Astrocyte (in vitro differentiated cells and primary cell): ENCODE results near the gene FCGR3A. TPM values are rescaled to one million over a fixed set of nuclear protein-coding genes. Genes with fewer than 3 reads are reported as not detected.
"Not testable (repeated sequence)": the region's sequence is repeated elsewhere in the genome, so short reads cannot be mapped to it uniquely, and the experiment has no call there.

Source experiments
- DNase-seq: peaks from one replicate; pipeline ENCODE4 v3.0.0-alpha.2; 2010; ENCODE audit warnings: low read depth
- FAIRE-seq: peaks from 2 replicates; lab custom pipeline; 2011; peaks lifted over from hg19 to GRCh38; lab: Jason Lieb, UNC
- H2AFZ ChIP-seq: 2 replicates; pipeline ENCODE4 v1.6.0; 2012; ENCODE audit warnings: low read depth, low read length, inconsistent platforms
- H3K27ac ChIP-seq: 2 replicates; pipeline ENCODE4 v1.5.1; 2011; ENCODE audit warnings: low read depth, low read length, inconsistent platforms
- H3K27me3 ChIP-seq: 2 replicates; pipeline ENCODE4 v1.6.0; 2011; ENCODE audit warnings: low read length, inconsistent platforms; ENCODE audit not compliant: insufficient read depth
- H3K36me3 ChIP-seq: 2 replicates; pipeline ENCODE4 v1.5.1; 2011; ENCODE audit warnings: low read length, inconsistent platforms; ENCODE audit not compliant: insufficient read depth
- H3K4me1 ChIP-seq: 2 replicates; pipeline ENCODE4 v1.5.1; 2011; ENCODE audit warnings: low read length, inconsistent platforms; ENCODE audit not compliant: insufficient read depth
- H3K4me2 ChIP-seq: 2 replicates; pipeline ENCODE4 v1.6.0; 2012; ENCODE audit warnings: low read length, inconsistent platforms
- H3K4me3 ChIP-seq: 2 replicates; pipeline ENCODE4 v1.5.1; 2011; ENCODE audit warnings: low read depth, mild to moderate bottlenecking, low read length, inconsistent platforms; ENCODE audit not compliant: insufficient read depth
- H3K79me2 ChIP-seq: 2 replicates; pipeline ENCODE4 v1.6.0; 2012; ENCODE audit warnings: mild to moderate bottlenecking, low read length, inconsistent platforms; ENCODE audit not compliant: insufficient read depth
- H3K9ac ChIP-seq: 2 replicates; pipeline ENCODE4 v1.6.0; 2012; ENCODE audit warnings: mild to moderate bottlenecking, low read length, inconsistent platforms
- H3K9me3 ChIP-seq: 2 replicates; pipeline ENCODE4 v1.5.1; 2012; ENCODE audit warnings: low read depth, mild to moderate bottlenecking, low read length, inconsistent platforms; ENCODE audit not compliant: insufficient read depth
- H4K20me1 ChIP-seq: 2 replicates; pipeline ENCODE4 v1.6.0; 2012; ENCODE audit warnings: low read length, inconsistent platforms; ENCODE audit not compliant: insufficient read depth
- H3K27ac Mint-ChIP-seq: one replicate; pipeline ENCODE4 v1.8.0; 2021; ENCODE audit warnings: mild to moderate bottlenecking, mixed read lengths; ENCODE audit not compliant: unreplicated experiment
- H3K27me3 Mint-ChIP-seq: one replicate; pipeline ENCODE4 v1.8.0; 2021; ENCODE audit warnings: low read depth, mixed read lengths; ENCODE audit not compliant: unreplicated experiment
- H3K36me3 Mint-ChIP-seq: one replicate; pipeline ENCODE4 v1.8.0; 2021; ENCODE audit warnings: low read depth, mixed read lengths; ENCODE audit not compliant: unreplicated experiment
- H3K4me1 Mint-ChIP-seq: one replicate; pipeline ENCODE4 v1.8.0; 2021; ENCODE audit warnings: low read depth, mixed read lengths; ENCODE audit not compliant: unreplicated experiment
- H3K4me3 Mint-ChIP-seq: one replicate; pipeline ENCODE4 v1.8.0; 2021; ENCODE audit warnings: mild to moderate bottlenecking, moderate library complexity, mixed read lengths; ENCODE audit not compliant: unreplicated experiment
- H3K9me3 Mint-ChIP-seq: one replicate; pipeline ENCODE4 v1.8.0; 2021; ENCODE audit warnings: mild to moderate bottlenecking, mixed read lengths; ENCODE audit not compliant: unreplicated experiment
- total RNA-seq: library from RNA; stranded (reverse); gene quantifications from 2 replicates; pipeline ENCODE4 v1.2.1, GENCODE V29; 2021

Gene FCGR3A
- total RNA-seq, 1 donor from 2014 or later = not detected

DNA sequence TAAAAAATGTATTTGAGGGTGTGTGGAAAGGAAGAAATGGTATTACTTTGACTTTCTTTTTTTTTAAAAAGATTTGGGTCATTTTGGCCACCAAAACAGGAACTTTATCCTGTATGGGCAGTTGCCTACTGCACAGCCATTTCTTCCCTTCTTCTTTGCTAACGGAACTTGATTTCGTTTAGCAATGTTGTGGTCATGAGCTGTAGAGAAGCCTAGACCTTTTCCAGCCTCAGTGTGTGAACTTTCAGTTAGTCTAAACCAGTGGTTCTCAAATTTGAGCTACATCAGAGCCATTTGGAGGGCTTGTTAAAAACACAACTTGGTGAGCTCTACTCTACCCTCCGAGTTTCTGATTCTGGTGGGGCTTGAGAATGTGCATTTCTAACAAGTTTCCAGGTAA lies 12.8 kb upstream of the FCGR3A start:
- not testable (repeated sequence) for H3K4me2 ChIP-seq, H3K27me3 Mint-ChIP-seq, H3K79me2 ChIP-seq, H4K20me1 ChIP-seq, H3K27me3 ChIP-seq, H3K4me3 ChIP-seq, H2AFZ ChIP-seq, FAIRE-seq, H3K27ac ChIP-seq, H3K27ac Mint-ChIP-seq, H3K9me3 ChIP-seq, H3K9ac ChIP-seq, H3K4me1 Mint-ChIP-seq, H3K36me3 ChIP-seq, H3K36me3 Mint-ChIP-seq, H3K9me3 Mint-ChIP-seq, H3K4me3 Mint-ChIP-seq, DNase-seq, H3K4me1 ChIP-seq

DNA sequence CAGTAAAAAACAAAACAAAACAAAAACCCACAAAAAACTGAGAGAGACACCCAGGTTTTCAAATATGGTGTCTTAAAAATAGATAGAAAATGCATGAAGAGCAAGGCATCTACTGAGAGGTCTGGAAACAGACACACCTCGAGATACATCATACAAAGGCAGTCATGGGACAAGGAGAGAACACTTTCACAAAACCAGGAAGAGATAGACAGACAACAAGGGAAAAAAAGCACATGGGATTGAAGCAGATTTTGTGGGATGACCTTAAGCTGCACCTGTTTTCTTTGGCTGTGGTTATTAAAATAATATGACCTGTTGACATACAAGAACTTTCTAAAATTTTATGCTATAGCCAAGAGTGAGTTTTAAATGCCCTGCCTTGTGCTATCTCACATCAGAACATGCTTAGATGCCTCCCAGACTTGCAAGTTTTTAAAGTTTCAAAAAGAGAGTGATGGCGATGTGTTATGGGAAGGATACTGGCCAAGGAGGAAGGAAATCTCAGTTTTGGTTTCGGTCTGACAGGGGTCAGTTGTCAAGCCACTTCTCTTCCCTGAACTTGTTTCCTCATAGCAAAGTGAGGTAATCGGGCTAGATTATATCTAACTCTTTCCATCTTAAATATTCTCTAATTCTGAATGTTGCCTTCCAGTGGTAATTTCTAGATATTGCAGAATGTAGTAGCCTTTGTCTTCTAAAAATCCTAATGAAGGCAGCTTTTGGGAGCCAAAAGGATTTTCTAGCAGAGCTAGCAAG lies 11.5 kb upstream of the FCGR3A start:
- H3K27ac ChIP-seq, H3K4me1 Mint-ChIP-seq, H3K4me1 ChIP-seq, DNase-seq, H3K36me3 Mint-ChIP-seq, H2AFZ ChIP-seq, H4K20me1 ChIP-seq, H3K9me3 Mint-ChIP-seq, H3K4me3 ChIP-seq, H3K4me2 ChIP-seq, H3K79me2 ChIP-seq, H3K9ac ChIP-seq, H3K27ac Mint-ChIP-seq, H3K4me3 Mint-ChIP-seq, H3K27me3 ChIP-seq, H3K27me3 Mint-ChIP-seq, FAIRE-seq, H3K9me3 ChIP-seq, H3K36me3 ChIP-seq: not testable (repeated sequence)

GRCh38 chr1:161557506-161558450 lies 8.2 kb upstream of the FCGR3A start:
- H3K36me3 ChIP-seq, H3K79me2 ChIP-seq, H3K4me1 ChIP-seq, H3K27ac ChIP-seq, H3K4me3 ChIP-seq, H3K27ac Mint-ChIP-seq, H4K20me1 ChIP-seq, H3K4me2 ChIP-seq, H3K27me3 ChIP-seq, H3K9me3 ChIP-seq, H3K9me3 Mint-ChIP-seq, H3K27me3 Mint-ChIP-seq, H3K9ac ChIP-seq, H2AFZ ChIP-seq, FAIRE-seq, DNase-seq, H3K4me1 Mint-ChIP-seq, H3K36me3 Mint-ChIP-seq, H3K4me3 Mint-ChIP-seq: not testable (repeated sequence)

- H3K36me3 Mint-ChIP-seq, H3K27ac Mint-ChIP-seq, H3K27me3 Mint-ChIP-seq, H3K4me3 Mint-ChIP-seq, H3K27me3 ChIP-seq, DNase-seq, H4K20me1 ChIP-seq, H3K4me1 ChIP-seq, FAIRE-seq, H3K4me1 Mint-ChIP-seq, H2AFZ ChIP-seq, H3K4me2 ChIP-seq, H3K36me3 ChIP-seq, H3K27ac ChIP-seq, H3K9ac ChIP-seq, H3K9me3 Mint-ChIP-seq, H3K4me3 ChIP-seq, H3K9me3 ChIP-seq, H3K79me2 ChIP-seq: not testable (repeated sequence)
These were observed 7.4 kb upstream of the FCGR3A start for GRCh38 chr1:161556990-161557389.

- not testable (repeated sequence) for H3K79me2 ChIP-seq, H2AFZ ChIP-seq, H3K9me3 ChIP-seq, H3K9ac ChIP-seq, H3K27ac ChIP-seq, FAIRE-seq, H3K36me3 Mint-ChIP-seq, H3K4me1 Mint-ChIP-seq, H3K4me3 Mint-ChIP-seq, H4K20me1 ChIP-seq, H3K27me3 ChIP-seq, H3K4me2 ChIP-seq, DNase-seq, H3K36me3 ChIP-seq, H3K27ac Mint-ChIP-seq, H3K9me3 Mint-ChIP-seq, H3K27me3 Mint-ChIP-seq, H3K4me3 ChIP-seq, H3K4me1 ChIP-seq
These were observed 6.5 kb upstream of the FCGR3A start for GRCh38 chr1:161556143-161556542.
